Right lobe of liver (tissue), 4 donors: Measurements from ENCODE around the gene CAMTA1.

Experiments
- POLR2A ChIP-seq: fragments of 450-650 bp; IDR thresholded peaks from one replicate; pipeline ENCODE4 v1.6.1; 2017; ENCODE audit warnings: antibody characterized with exemption, mild to moderate bottlenecking
- TF ChIP-seq, protein P1 (sequence below), 4 donors: fragments of 200-600 bp in 3 of 4; fragments of 450-650 bp in 1 of 4; IDR thresholded peaks; one replicate each; pipeline versions ENCODE4 v1.5.1 to v1.8.0; 2016 to 2022; ENCODE audit warnings: antibody characterized with exemption in 4 of 4, mild to moderate bottlenecking in 2 of 4
- donor health status: DM: no; HTN: no; CAD: no.
- donor health status: DM: no; HTN: no; CAD: no.
- donor health status: DM: no; HTN: yes; CAD: no.

DNA sequence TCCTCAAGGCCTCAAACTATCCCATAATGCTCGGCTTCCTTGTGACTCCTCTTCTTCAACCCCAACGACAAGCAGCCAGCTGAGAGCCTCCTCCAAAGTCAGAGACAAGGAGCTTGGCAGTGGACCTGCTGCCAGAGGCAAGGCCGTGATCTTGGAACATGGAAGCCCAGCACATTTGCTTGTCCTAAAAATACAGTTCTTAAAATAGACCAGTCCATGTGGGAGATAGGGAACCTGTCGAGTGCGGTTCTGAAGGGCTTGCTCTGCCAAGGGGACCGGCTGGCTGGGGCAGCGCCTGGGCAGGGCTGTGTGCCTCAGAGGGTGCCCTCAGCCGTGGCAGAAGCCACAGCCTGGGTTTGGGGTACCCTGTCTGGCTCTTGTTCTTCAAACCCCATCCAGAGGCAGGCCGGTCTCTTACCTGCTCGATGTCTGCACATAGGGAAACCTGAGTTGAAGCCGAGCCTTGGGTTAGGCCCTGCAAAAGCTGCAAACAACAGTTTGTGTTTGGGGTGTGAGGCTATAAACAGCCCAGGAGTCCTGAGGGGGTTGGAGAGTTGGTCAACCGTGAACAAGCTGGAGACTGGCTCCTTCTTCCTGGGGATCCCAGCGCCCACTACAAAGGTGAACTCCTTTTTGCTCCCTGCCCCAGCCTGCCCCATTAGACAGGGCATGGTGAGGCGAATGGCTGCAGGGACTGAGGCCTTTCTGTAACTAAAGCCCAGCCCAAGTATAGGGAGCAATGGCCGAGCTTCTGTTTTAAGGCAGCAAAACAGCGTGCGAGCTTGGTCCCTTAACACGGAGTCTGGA lies 228.8 kb downstream of the CAMTA1 start:
- TF ChIP-seq, protein P1, sequence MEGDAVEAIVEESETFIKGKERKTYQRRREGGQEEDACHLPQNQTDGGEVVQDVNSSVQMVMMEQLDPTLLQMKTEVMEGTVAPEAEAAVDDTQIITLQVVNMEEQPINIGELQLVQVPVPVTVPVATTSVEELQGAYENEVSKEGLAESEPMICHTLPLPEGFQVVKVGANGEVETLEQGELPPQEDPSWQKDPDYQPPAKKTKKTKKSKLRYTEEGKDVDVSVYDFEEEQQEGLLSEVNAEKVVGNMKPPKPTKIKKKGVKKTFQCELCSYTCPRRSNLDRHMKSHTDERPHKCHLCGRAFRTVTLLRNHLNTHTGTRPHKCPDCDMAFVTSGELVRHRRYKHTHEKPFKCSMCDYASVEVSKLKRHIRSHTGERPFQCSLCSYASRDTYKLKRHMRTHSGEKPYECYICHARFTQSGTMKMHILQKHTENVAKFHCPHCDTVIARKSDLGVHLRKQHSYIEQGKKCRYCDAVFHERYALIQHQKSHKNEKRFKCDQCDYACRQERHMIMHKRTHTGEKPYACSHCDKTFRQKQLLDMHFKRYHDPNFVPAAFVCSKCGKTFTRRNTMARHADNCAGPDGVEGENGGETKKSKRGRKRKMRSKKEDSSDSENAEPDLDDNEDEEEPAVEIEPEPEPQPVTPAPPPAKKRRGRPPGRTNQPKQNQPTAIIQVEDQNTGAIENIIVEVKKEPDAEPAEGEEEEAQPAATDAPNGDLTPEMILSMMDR (IDR thresholded peaks at IDR 0.05) = no peak
- TF ChIP-seq POLR2A = no peak
